H1 (cell line): ENCODE data around the gene MYLK2. TPM values are rescaled to one million over a fixed set of nuclear protein-coding genes. Genes with fewer than 3 reads are reported as not detected.

ENCODE experiments used
- RBBP5 ChIP-seq: IDR thresholded peaks from 2 replicates; pipeline ENCODE4 v1.7.1; 2012; ENCODE audit warnings: low read depth, mild to moderate bottlenecking, inconsistent platforms, low read length, moderate library complexity, borderline replicate concordance
- SP1 ChIP-seq: IDR thresholded peaks from 2 replicates; pipeline ENCODE4 v1.6.1; 2011; ENCODE audit warnings: low read depth, low read length
- polyA plus RNA-seq, 7 experiments: library from polyadenylated mRNA; depleted of rRNA in 3 of 7; stranded (reverse) in 5 of 7; unstranded in 2 of 7; fragments of >200 nt in 5 of 7; fragments of 200-250 nt in 2 of 7; gene quantifications; 1 replicate in 5 of 7; 2 replicates in 1 of 7; 4 replicates in 1 of 7; pipeline versions ENCODE4 v1.2.1 to v1.2.3, GENCODE V29; 2011 to 2013; ENCODE audit warnings: missing spikeins in 2 of 7, mixed read lengths in 2 of 7
- total RNA-seq: library from RNA; stranded (reverse); fragmentation: NEBNext Ultra II Directional; extraction: Animal tissue kit (Norgen Biotek cat#: 25700); gene quantifications from 2 replicates; pipeline ENCODE4 v1.2.1, GENCODE V29; 2021
- TF ChIP-seq, protein P1 (sequence below), 3 experiments: IDR thresholded peaks; 1 replicate in 2 of 3; 2 replicates in 1 of 3; pipeline versions ENCODE4 v1.5.1 to v1.6.1; 2011; ENCODE audit warnings: low read length in 3 of 3, mild to moderate bottlenecking in 3 of 3, inconsistent platforms in 2 of 3, low read depth in 1 of 3, moderate library complexity in 1 of 3; ENCODE audit not compliant: insufficient read depth in 1 of 3; ENCODE audit errors: control extremely low read depth in 1 of 3

MYLK2 gene
- total and polyA plus RNA-seq, 2 of the 8 experiments (the other 6 are each of a cell fraction or from before 2014, with no cell fraction given), result 0.22 to 0.26 TPM

DNA sequence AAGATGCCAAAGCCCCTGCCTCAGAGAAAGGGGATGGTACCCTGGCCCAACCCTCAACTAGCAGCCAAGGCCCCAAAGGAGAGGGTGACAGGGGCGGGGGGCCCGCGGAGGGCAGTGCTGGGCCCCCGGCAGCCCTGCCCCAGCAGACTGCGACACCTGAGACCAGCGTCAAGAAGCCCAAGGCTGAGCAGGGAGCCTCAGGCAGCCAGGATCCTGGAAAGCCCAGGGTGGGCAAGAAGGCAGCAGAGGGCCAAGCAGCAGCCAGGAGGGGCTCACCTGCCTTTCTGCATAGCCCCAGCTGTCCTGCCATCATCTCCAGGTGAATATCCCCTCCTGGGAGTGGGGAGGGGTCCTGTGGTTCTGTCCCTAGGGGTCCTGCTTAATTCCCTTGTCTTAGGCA is 1.1 kb downstream of the MYLK2 start (continued):
- TF ChIP-seq, protein P1, sequence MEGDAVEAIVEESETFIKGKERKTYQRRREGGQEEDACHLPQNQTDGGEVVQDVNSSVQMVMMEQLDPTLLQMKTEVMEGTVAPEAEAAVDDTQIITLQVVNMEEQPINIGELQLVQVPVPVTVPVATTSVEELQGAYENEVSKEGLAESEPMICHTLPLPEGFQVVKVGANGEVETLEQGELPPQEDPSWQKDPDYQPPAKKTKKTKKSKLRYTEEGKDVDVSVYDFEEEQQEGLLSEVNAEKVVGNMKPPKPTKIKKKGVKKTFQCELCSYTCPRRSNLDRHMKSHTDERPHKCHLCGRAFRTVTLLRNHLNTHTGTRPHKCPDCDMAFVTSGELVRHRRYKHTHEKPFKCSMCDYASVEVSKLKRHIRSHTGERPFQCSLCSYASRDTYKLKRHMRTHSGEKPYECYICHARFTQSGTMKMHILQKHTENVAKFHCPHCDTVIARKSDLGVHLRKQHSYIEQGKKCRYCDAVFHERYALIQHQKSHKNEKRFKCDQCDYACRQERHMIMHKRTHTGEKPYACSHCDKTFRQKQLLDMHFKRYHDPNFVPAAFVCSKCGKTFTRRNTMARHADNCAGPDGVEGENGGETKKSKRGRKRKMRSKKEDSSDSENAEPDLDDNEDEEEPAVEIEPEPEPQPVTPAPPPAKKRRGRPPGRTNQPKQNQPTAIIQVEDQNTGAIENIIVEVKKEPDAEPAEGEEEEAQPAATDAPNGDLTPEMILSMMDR (IDR thresholded peaks at IDR 0.05; ENCODE audit: control extremely low read depth in 1 of 3, insufficient read depth in 1 of 3, low read depth in 1 of 3, low read length in 3 of 3), result no peak
- no peak for TF ChIP-seq RBBP5
- no peak for TF ChIP-seq SP1
- TF ChIP-seq, all 59 proteins: peak for 0
